ENCODE results near the gene CHST11.

CHST11 gene

DNA sequence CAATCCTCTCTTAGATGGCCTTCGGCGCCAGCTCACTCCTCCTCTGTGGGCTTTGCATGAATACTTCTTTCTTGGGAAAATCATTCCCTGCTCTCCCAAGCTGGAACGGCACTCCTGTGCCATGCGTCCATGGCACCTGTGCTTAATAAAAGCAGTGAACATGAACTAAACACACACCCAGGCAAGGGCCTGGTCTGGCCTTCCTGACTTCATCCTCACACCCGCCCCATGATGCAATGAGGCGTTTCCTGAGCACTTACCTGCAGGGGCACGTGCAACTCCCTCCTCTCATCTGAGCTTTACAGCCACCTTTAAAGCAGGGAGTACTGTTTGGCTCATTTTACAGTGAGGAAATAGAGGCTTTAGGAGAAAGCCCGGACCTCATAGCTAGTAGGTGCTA, 281.6 kb downstream of the CHST11 start:
- DNase-seq (ENCODE audit: low read depth): no peak
- no peak overlapping the region for H3K4me3 ChIP-seq (ENCODE audit: low read length)
- TF ChIP-seq, protein P1, sequence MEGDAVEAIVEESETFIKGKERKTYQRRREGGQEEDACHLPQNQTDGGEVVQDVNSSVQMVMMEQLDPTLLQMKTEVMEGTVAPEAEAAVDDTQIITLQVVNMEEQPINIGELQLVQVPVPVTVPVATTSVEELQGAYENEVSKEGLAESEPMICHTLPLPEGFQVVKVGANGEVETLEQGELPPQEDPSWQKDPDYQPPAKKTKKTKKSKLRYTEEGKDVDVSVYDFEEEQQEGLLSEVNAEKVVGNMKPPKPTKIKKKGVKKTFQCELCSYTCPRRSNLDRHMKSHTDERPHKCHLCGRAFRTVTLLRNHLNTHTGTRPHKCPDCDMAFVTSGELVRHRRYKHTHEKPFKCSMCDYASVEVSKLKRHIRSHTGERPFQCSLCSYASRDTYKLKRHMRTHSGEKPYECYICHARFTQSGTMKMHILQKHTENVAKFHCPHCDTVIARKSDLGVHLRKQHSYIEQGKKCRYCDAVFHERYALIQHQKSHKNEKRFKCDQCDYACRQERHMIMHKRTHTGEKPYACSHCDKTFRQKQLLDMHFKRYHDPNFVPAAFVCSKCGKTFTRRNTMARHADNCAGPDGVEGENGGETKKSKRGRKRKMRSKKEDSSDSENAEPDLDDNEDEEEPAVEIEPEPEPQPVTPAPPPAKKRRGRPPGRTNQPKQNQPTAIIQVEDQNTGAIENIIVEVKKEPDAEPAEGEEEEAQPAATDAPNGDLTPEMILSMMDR (conservative IDR thresholded peaks at IDR 0.05; ENCODE audit: low read length): no peak

DNA sequence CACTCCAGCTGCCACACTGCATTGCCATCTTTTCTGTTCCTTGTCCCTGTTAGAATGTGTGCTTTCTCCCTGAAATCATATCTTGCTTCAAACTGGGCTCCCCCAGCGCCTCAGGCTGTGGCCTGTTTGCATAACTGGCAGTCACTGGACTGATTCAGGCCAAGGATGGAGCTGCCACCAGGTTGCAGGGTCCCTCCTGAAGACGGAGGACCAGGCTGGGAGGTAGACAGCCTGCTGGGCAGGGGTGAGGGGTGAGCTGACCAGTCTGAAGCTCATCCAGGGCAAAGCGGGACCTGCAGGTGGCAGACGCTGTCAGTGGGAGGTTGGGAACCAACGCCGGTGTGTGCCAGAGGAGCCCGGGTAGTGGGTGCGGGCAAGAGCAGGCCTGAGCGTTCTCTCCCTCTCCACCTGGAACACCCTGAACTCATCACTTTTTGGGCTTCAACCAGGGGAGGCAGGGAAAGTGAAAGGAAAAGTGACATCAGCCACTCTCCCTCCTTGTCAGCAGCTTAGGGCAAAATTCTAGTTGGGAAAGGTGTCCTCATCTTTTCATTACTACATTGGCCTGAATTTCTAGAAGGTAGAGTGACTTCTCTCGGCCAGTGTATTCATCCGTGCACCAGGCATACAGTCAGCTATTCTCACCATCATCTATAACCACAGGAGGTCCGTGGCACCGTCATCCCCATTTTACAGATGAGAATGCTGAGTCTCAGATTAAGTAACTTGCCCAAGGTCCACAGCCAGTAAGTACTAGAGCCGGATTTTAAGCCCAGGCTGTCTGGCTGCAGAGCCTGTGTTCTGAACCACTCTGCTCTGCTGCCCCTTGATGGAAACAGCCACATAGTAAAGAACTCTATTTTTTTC, 282.3 kb downstream of the CHST11 start:
- no peak overlapping the region for H3K4me3 ChIP-seq (ENCODE audit: low read length)
- TF ChIP-seq, protein P1 (conservative IDR thresholded peaks at IDR 0.05; ENCODE audit: low read length): no peak
- DNase-seq (ENCODE audit: low read depth): no peak

DNA sequence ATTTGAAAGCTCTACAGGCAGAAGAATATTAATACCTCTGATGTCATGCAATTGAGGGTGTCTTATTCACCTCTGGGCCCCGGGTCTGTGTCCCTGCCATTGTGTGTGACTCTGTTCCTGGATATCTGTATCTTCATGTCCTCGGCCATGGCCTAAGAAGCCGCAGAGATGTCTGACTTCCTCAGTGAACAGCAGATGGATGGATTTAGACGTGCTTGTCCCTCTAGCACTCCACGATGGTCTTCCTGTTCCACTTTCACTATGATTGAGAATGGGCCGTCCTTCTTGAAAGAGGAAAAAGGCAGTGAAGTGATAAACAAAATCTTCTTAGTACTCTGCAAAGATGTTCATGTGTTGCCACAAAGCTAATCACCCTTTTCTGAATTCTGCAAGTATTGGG, 283.9 kb downstream of the CHST11 start:
- TF ChIP-seq, protein P1 (conservative IDR thresholded peaks at IDR 0.05; ENCODE audit: low read length): no peak
- no peak for DNase-seq (ENCODE audit: low read depth)
- no peak overlapping the region for H3K4me3 ChIP-seq (ENCODE audit: low read length)

DNA sequence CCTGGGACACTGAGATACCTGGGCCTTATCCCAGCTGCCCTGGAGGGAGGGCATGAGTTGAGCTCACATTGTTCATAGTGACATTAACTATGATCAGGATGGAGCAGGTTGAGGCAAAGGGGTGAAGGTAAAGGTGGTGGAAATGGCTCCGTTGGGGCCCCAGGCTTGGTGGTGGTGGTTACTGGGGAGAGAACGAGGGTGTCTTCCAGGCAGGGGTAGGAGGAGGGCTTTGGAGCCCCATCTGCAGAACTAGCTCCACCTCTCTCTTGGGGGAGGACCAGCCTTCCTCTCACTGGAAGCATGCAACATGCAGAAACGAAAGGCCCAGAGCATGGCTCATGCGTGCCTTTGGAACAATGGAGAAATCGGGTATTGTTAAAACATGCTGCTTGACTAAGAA, 284.3 kb downstream of the CHST11 start:
- no peak overlapping the region for H3K4me3 ChIP-seq (ENCODE audit: low read length)
- DNase-seq (ENCODE audit: low read depth): no peak
- TF ChIP-seq, protein P1 (conservative IDR thresholded peaks at IDR 0.05; ENCODE audit: low read length): no peak

DNA sequence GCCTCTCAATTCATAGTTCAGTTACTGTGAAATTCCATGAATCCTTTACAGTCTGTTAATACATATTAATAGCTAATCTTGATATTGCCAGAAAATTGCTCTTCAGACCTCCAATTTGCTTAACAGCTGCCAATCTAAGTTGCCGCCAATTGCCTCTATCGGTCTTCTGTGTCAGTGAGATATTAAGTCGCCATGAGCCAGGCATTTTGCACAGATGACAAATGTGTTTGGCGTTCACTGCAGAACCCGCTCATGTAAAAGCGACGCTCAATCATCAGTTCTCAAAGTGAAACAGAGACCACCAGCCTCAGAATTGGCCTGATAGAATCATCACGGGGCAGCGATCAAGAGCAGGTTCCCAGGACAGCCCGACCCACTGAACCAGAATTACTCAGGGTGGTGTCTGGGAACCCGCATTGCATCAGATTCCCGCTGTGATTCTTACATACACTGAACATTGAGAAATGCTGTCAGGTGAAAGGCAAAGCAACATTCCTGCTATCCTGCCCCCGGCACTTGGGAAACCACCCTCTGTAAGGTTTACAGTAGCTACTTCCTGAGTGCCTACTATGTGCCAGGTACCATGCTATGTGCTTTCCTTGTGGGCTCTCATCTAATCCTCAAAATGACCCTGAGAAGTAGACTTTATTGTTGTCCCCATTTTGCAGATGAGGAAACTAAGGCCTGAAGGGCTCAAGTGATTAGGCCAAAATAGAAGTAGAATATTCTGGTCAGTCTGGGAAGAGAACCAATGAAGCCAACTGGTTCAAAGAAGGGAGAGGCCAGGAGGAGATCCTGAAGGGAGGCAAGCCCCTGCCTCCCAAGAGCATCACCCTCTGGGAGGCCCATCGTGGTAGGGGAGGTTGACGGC, 285.0 kb downstream of the CHST11 start:
- TF ChIP-seq, protein P1 (conservative IDR thresholded peaks at IDR 0.05; ENCODE audit: low read length): no peak
- DNase-seq (ENCODE audit: low read depth): no peak
- H3K4me3 ChIP-seq (ENCODE audit: low read length): no peak overlapping the region

DNA sequence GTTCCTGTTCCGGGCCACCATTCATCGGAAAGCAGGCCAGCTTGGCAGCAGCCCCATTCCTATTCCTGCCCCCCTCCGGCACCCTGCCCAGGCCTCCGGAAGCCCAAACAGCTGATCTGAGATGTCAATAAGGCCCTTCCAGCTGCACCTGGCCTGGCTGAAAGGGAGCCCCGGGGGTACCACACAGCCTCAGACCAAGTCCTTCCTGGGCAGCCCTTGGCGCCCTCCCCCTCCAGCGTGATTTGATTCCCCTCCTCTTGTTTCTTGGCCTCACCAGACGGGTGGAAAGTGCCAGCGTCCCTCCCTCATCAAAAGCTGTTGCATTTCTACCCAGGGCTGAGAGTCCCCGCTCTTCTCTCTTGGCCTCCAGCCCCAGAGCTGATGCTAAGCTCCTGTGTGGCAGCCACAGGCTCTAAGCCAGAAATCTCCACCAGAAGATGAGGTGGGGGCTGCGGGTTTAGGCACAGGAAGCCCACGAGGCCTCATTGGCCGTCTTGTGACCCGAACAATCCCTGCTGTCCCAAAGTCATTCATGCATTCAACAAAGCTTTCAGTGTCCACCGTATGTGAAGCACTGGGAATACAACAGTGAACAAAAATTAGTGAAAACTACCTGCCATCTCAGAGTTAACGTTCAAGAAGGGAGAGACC, 285.9 kb downstream of the CHST11 start:
- no peak for DNase-seq (ENCODE audit: low read depth)
- TF ChIP-seq, protein P1 (conservative IDR thresholded peaks at IDR 0.05; ENCODE audit: low read length): no peak
- H3K4me3 ChIP-seq (ENCODE audit: low read length): no peak overlapping the region

All from AG10803 (cell line).